HepG2 (cell line): ENCODE results near the gene SCFD2. TPM values are rescaled to one million over a fixed set of nuclear protein-coding genes. Genes with fewer than 3 reads are reported as not detected.

Source experiments
- ATAC-seq: fragments of 200-7000 bp; cut with Tn5 transposase; 3 replicates; pipeline ENCODE4 v1.9.1; 2020; ENCODE audit warnings: mild to moderate bottlenecking, moderate library complexity
- BruUV-seq: library from RNA; stranded (reverse); fragments of 400-500 nt; replicated peaks from 2 replicates; lab custom pipeline; 2021; lab: Mats Ljungman, UMichigan
- CTCF ChIA-PET: fragments of 300-600 bp; formaldehyde crosslinking; extraction: SDS; loops from one replicate; lab custom pipeline; 2021; ENCODE audit warnings: low total read pairs, inconsistent platforms, low intra/inter-chr PET ratio; lab: Yijun Ruan, JAX
- POLR2A ChIA-PET: fragments of 350-600 bp; sonication (Branson Sonifier 250); formaldehyde crosslinking; loops from one replicate; lab custom pipeline; 2020; ENCODE audit warnings: antibody characterized with exemption, inconsistent platforms; lab: Yijun Ruan, JAX
- DNase-seq: peaks from one replicate; pipeline ENCODE4 v3.0.0-alpha.2; 2015; ENCODE audit warnings: low spot score
- FAIRE-seq: peaks from 3 replicates; lab custom pipeline; 2011; peaks lifted over from hg19 to GRCh38; lab: Jason Lieb, UNC
- H2AFZ ChIP-seq: one replicate; pipeline ENCODE4 v1.6.1; 2011; ENCODE audit warnings: low read length, inconsistent platforms
- H3K27ac ChIP-seq: fragments of 300-600 bp; 3 replicates; pipeline ENCODE4 v1.8.0; 2011; ENCODE audit warnings: mixed run types, mild to moderate bottlenecking, mixed read lengths, low read length, inconsistent platforms; ENCODE audit not compliant: insufficient read depth; ENCODE audit errors: extremely low read length
- H3K27me3 ChIP-seq, 2 experiments: fragments of 200-600 bp in 1 of 2; 2 replicates in 1 of 2; 3 replicates in 1 of 2; pipeline versions ENCODE4 v1.6.0 to v1.8.0; 2011; ENCODE audit warnings: low read length in 2 of 2, mild to moderate bottlenecking in 2 of 2, moderate library complexity in 2 of 2, inconsistent platforms in 1 of 2; ENCODE audit not compliant: insufficient read depth in 2 of 2, control insufficient read depth in 1 of 2
- H3K36me3 ChIP-seq, 2 experiments: fragments of 200-600 bp in 1 of 2; replicated peaks in 1 of 2; 2 replicates in 1 of 2; 3 replicates in 1 of 2; pipeline versions ENCODE4 v1.5.1 to v1.8.0; 2011; ENCODE audit warnings: low read length in 2 of 2, inconsistent platforms in 1 of 2; ENCODE audit not compliant: insufficient read depth in 2 of 2, control insufficient read depth in 1 of 2
- H3K4me1 ChIP-seq: 2 replicates; pipeline ENCODE4 v1.5.1; 2012; ENCODE audit warnings: low read length, inconsistent platforms; ENCODE audit not compliant: insufficient read depth
- H3K4me2 ChIP-seq: 2 replicates; pipeline ENCODE4 v1.6.0; 2011; ENCODE audit warnings: low read depth, low read length, inconsistent platforms
- H3K4me3 ChIP-seq, 3 experiments: fragments of 200-600 bp in 1 of 3; sonication (generic), shearing (Covaris generic) in 1 of 3; replicated peaks in 1 of 3; 2 replicates each; pipeline ENCODE4 v1.5.1; 2011 to 2016; ENCODE audit warnings: low read length in 3 of 3, inconsistent platforms in 2 of 3, low read depth in 2 of 3, mild to moderate bottlenecking in 2 of 3, control low read depth in 1 of 3, mixed read lengths in 1 of 3; ENCODE audit not compliant: insufficient read depth in 1 of 3
- H3K79me2 ChIP-seq: one replicate; pipeline ENCODE4 v1.6.1; 2011; ENCODE audit warnings: low read length, inconsistent platforms; ENCODE audit not compliant: insufficient read depth
- H3K9ac ChIP-seq: 2 replicates; pipeline ENCODE4 v1.6.0; 2011; ENCODE audit warnings: mild to moderate bottlenecking, low read depth, low read length, inconsistent platforms; ENCODE audit not compliant: insufficient read depth
- H3K9me3 ChIP-seq: 2 replicates; pipeline ENCODE4 v1.5.1; 2012; ENCODE audit warnings: mild to moderate bottlenecking, low read length
- H4K20me1 ChIP-seq: 2 replicates; pipeline ENCODE4 v1.6.0; 2011; ENCODE audit warnings: inconsistent platforms, mild to moderate bottlenecking, low read length, moderate library complexity; ENCODE audit not compliant: insufficient read depth
- AHDC1 ChIP-seq: sonication (generic); formaldehyde crosslinking; IDR thresholded peaks from 2 replicates; pipeline ENCODE4 v1.5.1; 2020; ENCODE audit warnings: mild to moderate bottlenecking, missing genetic modification reagents, borderline replicate concordance
- ELF1 ChIP-seq: sonication (generic); formaldehyde crosslinking; IDR thresholded peaks from 2 replicates; pipeline ENCODE4 v1.4.0; 2020; ENCODE audit warnings: missing genetic modification reagents
- HDAC2 ChIP-seq: sonication (generic); formaldehyde crosslinking; IDR thresholded peaks from 2 replicates; pipeline ENCODE4 v1.4.0; 2020; ENCODE audit warnings: missing genetic modification reagents
- HMG20A ChIP-seq: IDR thresholded peaks from 2 replicates; pipeline ENCODE4 v1.6.1; 2016; ENCODE audit warnings: borderline replicate concordance
- KDM6A ChIP-seq: IDR thresholded peaks from 2 replicates; pipeline ENCODE4 v1.6.1; 2016; ENCODE audit warnings: low read depth
- NR2C2 ChIP-seq: sonication (generic); formaldehyde crosslinking; IDR thresholded peaks from 2 replicates; pipeline ENCODE4 v1.4.0; 2020; ENCODE audit warnings: missing genetic modification reagents, mild to moderate bottlenecking, moderate library complexity, borderline replicate concordance
- RFX5 ChIP-seq: IDR thresholded peaks from 2 replicates; pipeline ENCODE4 v1.6.1; 2011; ENCODE audit warnings: low read depth, low read length, improper control_type of control experiment
- SOX5 ChIP-seq: IDR thresholded peaks from 2 replicates; pipeline ENCODE4 v1.6.1; 2016; ENCODE audit warnings: borderline replicate concordance
- ZIK1 ChIP-seq: sonication (generic); formaldehyde crosslinking; IDR thresholded peaks from 2 replicates; pipeline ENCODE4 v1.5.0; 2020; ENCODE audit warnings: mild to moderate bottlenecking, low read depth, missing genetic modification reagents, borderline replicate concordance
- ZNF781 ChIP-seq: sonication (generic); formaldehyde crosslinking; IDR thresholded peaks from 2 replicates; pipeline ENCODE4 v1.5.1; 2020; ENCODE audit warnings: borderline replicate concordance, mild to moderate bottlenecking, missing genetic modification reagents; ENCODE audit errors: not compliant biosample characterization
- whole genome bisulfite sequencing: methylation state at CpG from one replicate; pipeline ENCODE4 v1.1.6; 2017; ENCODE audit warnings: low lambda C conversion rate; 5-methylcytosine and 5-hydroxymethylcytosine counted together
- in situ Hi-C: cut with HindIII; loops from 2 replicates; pipeline ENCODE4 v1.10.0; 2017; ENCODE audit warnings: low pct_unique_long_range_greater_than_20kb; ENCODE audit not compliant: extremely low pct_ligation_motif_present
- intact Hi-C: fragments of 100-400 bp; cut with micrococcal nuclease; formaldehyde crosslinking; loops from one replicate; pipeline ENCODE4 v1.10.0; 2022; ENCODE audit not compliant: unreplicated experiment
- polyA plus RNA-seq, 8 experiments: library from polyadenylated mRNA; depleted of rRNA in 3 of 8; stranded (reverse) in 7 of 8; unstranded in 1 of 8; fragments of >200 nt; fragmentation: Illumina TruSeq in 4 of 8; extraction: Trizol in 4 of 8; gene quantifications; 2 replicates each; pipeline versions ENCODE4 v1.2.1 to v1.2.3, GENCODE V29; 2011 to 2016; ENCODE audit warnings: low read depth in 4 of 8, missing spikeins in 1 of 8, mixed read lengths in 1 of 8; ENCODE audit not compliant: insufficient read depth in 1 of 8
- total RNA-seq, 5 experiments: library from RNA; depleted of rRNA; stranded (reverse); fragments of >200 nt; fragmentation: Illumina TruSeq; extraction: Trizol; gene quantifications; 2 replicates each; pipeline ENCODE4 v1.2.3, GENCODE V29; 2016; ENCODE audit warnings: low read depth in 1 of 5

The SCFD2 gene
- total and polyA plus RNA-seq, 2 of the 13 experiments (the other 11 are each of a cell fraction or from before 2014, with no cell fraction given) = 4.6 to 15.6 TPM

DNA sequence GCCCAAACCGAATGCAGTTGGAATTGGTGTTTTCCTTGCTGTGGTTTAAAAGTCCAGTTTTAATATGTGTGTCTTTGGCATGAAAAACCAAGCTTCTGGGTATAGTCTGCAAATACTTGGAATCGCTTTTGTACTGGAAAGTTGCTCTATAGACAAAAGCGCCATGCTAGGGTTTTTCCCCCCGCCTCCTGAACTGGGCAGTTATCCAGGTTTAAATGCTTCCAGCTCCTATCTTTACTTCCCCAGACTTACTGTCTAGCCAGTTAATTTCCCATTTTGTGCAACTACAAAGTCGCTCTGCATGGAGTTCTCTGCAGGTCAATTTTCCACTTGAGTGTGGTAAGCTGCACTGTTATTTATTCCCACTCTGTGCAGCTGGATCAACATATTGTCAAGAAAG lies 501.1 kb downstream of the SCFD2 start:
- H4K20me1 ChIP-seq = no peaks in the 10 kb centered on the region
- H3K9ac ChIP-seq = no peak overlapping the region
- no peak for ATAC-seq
- no peaks in the 10 kb centered on the region for H3K9me3 ChIP-seq
- ChIA-PET CTCF (no interaction called here), POLR2A (no interaction called here)
- no peak overlapping the region for H3K4me2 ChIP-seq
- no peak overlapping the region for H2AFZ ChIP-seq
- FAIRE-seq = no peak
- no peak overlapping the region for H3K4me3 ChIP-seq
- no TSS peak for BruUV-seq
- H3K36me3 ChIP-seq = no peaks in the 10 kb centered on the region
- intact Hi-C loops = no loop called here
- no peak for DNase-seq
- peaks cover 3 to 6% of the 10 kb centered on the region in 2 experiments; a peak in 2 of 5 replicates for H3K27me3 ChIP-seq
- H3K27ac ChIP-seq = no peak overlapping the region
- H3K79me2 ChIP-seq = no peaks in the 10 kb centered on the region
- 0 out of 2 replicates have a peak, but pooled peaks cover 4% of the 10 kb centered on the region for H3K4me1 ChIP-seq
- WGBS = 76% methylated on average over 5 of the region's 5 CpGs
- TF ChIP-seq ZIK1 (CRISPR knock-in tag) (no peak), RFX5 (no peak), ELF1 (no peak)
- in situ Hi-C loops = no loop called here

DNA sequence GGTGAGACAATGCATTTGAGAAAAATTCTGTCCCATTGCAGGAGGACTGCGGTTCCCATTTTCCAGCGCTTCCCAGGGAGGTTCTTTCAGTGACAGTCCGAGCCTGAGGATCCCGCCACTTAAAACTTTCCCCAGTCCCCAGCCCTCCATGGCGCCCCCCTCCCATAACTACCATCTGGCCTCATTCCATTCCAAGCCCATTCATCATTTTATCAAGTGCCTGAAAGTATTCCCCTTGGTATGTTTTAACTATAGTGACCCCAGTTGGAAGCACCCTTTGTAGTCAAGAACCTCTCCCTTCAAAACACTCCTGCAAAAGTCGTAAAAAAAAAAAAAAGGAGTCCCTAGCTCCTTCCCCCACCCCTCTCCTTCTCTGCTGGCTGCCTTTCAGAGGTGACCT lies 502.5 kb downstream of the SCFD2 start:
- Histone ChIP-seq H3K4me1 (0 out of 2 replicates have a peak, but pooled peaks cover 4% of the 10 kb centered on the region), H3K9ac (no peak overlapping the region), H3K36me3 (no peaks in the 10 kb centered on the region), H3K4me3 (no peak overlapping the region), H3K9me3 (no peaks in the 10 kb centered on the region), H3K79me2 (no peaks in the 10 kb centered on the region), H3K27ac (no peak overlapping the region), H3K4me2 (no peak overlapping the region), H4K20me1 (no peaks in the 10 kb centered on the region), H2AFZ (no peak overlapping the region), H3K27me3 (peaks cover 3 to 6% of the 10 kb centered on the region in 2 experiments; a peak in 2 of 5 replicates)
- FAIRE-seq = no peak
- BruUV-seq = no TSS peak
- intact Hi-C loops = loop anchor here (2.0 kb wide), 1 partner anchor 69 kb away; no protein-coding TSS in a partner anchor
- POLR2A ChIA-PET = no interaction called here
- CTCF ChIA-PET = no interaction called here
- in situ Hi-C loops = no loop called here
- ATAC-seq = no peak
- 87% methylated on average over 6 of the region's 6 CpGs for WGBS
- no peak for DNase-seq
- TF ChIP-seq ZNF781 (CRISPR knock-in tag) = no peak
- TF ChIP-seq AHDC1 = no peak
- TF ChIP-seq HMG20A (CRISPR knock-in tag) = no peak
- TF ChIP-seq SOX5 (CRISPR knock-in tag) = no peak
- no peak for TF ChIP-seq HDAC2 (CRISPR knock-in tag)
- no peak for TF ChIP-seq NR2C2 (CRISPR knock-in tag)
- TF ChIP-seq KDM6A (CRISPR knock-in tag) = no peak
